ENCODE results near the gene LMOD2.

- TF ChIP-seq CTCF (IDR thresholded peaks at IDR 0.05) (no peak), POLR2A (IDR thresholded peaks at IDR 0.05) (no peak)
These were observed 6.6 kb downstream of the LMOD2 start for GRCh38 chr7:123662293-123662692.

All from thyroid gland (tissue), 4 donors.